HTR-8/SVneo (cell line): ENCODE results near the gene FAM50A.

ENCODE experiments used
- DNase-seq: peaks from one replicate; pipeline ENCODE4 v3.0.0; 2011; ENCODE audit warnings: low spot score, mixed read lengths; ENCODE audit not compliant: insufficient read length
- FAIRE-seq: peaks from 2 replicates; lab custom pipeline; 2011; peaks lifted over from hg19 to GRCh38; lab: Jason Lieb, UNC

The FAM50A gene

DNA sequence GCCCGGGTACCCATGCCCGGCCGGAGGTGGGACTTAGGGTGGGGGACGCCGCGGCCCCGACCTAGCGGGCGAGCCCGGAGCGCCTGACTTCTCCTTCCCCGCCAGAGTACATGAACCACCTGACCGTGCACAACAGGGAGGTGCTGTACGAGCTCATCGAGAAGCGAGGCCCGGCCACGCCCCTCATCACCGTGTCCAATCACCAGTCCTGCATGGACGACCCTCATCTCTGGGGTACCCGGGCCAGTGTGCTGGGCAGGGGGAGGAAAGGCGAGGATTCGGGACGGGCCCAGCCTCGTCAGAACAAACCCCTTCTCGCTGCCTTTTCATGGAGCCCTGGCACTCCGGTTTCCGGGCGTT is 32.0 kb upstream of the FAM50A start:
- FAIRE-seq, result no peak

DNA sequence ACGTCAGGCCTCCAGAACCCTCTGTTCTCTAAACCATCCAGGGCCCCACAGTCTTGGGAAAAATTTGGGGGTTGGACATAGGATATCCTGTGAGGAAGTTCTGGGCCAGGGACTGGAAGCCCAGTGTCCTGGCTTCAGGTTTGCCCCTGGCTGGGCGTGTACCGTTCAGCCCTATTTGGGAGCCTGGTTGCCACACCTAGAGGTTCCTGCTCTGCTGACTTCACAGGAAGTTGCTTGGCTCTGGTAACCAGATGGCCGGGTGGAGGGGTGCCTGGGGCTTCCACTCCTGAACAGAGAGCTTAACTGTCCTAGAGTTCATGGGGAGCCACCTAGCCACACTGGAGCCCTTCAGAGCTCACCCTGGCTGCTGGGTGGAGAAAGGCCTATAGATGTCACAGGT is 31.5 kb upstream of the FAM50A start:
- no peak for FAIRE-seq
- no peak for DNase-seq

More for the DNA sequence above, 32.0 kb upstream of the FAM50A start:
- DNase-seq, result peak; percentile 45

DNA sequence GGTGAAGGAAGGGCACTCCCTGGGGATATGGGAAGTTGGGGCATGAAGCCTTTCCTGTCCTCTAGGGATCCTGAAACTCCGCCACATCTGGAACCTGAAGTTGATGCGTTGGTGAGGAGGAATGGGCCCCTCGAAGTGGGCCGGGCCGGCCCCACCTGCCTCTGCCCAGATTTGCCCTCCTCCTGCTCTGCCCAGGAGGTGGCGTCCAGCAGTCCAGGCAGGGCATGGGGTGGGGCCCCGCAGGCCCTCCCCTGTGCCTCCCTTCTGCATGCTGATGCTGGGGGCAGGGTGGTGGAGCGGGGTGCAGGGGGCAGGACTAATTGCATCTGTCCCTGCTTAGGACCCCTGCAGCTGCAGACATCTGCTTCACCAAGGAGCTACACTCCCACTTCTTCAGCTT is 30.8 kb upstream of the FAM50A start:
- DNase-seq, result no peak
- no peak for FAIRE-seq

DNA sequence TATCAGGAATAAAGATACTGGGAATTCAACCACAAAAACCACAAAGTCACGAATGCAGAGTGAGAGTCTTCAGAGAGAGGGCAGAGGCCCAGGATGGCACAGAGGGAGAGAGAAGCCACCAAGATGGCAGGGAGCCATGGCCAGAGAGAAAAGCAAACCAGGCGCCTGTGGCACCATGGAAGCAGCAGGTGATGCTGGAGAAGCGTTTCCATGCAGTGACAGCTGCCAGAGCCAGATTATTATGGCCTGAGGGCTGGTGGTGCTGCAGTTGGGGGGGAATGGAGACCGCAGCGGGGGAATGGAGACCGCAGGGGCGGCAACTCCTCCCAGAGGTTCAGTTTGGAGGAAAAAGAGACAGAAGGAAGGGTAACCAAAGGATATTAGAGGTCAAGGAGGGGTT is 26.8 kb upstream of the FAM50A start:
- DNase-seq (no peak), FAIRE-seq (no peak)

DNA sequence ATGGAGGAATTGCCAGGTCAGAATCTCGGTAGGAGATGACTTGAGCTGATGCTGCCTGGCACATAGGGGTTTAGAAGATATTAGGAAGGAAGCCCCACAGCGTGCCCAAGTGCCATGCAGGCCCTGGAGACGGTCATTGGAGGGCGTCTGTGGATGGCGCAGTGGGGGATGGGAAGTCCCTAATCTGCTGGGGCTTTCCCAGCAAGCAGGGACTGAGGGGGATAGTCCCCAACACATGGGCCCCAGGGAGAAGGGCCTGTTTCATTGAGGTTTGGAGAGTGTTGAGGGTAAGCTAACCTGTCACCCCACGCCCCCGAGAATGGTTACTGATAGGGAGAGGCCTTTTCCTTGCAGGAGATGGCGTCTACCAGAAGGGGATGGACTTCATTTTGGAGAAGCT is 24.8 kb upstream of the FAM50A start:
- FAIRE-seq, result no peak

DNA sequence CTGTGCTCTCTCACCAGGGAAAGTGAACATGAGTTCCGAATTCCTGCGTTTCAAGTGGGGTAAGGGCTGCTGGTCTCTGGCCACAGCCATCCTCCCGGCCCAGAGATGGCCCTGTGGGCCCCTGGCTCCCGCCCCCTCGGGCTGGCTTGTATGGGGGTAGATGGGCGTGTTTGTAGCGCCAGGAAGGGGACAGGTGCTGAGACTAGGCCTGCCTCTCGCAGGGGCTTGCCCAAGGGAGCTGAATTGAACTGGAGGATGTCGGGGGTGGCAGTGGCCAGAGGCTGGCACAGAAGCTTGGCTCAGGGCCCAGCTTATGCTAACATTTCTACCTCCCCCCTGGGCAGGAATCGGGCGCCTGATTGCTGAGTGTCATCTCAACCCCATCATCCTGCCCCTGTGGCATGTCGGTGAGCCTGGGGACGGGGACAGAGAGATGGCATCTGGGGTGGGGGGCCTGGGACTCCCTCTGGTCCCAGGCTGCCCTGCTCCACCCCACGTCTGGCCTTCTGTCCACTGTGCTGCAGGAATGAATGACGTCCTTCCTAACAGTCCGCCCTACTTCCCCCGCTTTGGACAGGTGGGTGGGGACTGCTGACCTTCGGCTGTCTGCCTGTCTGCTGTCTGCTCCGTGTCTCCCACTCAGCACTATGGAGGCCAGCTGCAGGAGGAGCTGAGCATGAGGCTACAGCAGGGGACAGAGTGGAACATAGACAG is 24.1 kb upstream of the FAM50A start:
- FAIRE-seq (no peak), DNase-seq (no peak)

More for the DNA sequence above, 24.8 kb upstream of the FAM50A start:
- no peak for DNase-seq

DNA sequence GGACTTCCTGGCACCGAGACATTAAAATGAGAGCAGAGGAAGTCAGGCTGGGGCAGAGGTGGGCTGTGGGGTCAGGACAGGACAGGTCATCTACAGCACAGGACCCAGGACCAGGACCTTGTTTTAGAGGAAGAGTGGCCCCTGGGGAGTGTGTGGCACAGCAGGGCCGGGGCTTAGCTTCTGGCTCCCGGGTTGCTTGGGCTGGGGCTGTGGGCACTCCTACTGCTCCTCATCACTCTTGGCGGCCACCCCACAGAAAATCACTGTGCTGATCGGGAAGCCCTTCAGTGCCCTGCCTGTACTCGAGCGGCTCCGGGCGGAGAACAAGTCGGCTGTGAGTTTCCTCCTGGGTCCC is 23.6 kb upstream of the FAM50A start:
- DNase-seq (no peak), FAIRE-seq (no peak)

DNA sequence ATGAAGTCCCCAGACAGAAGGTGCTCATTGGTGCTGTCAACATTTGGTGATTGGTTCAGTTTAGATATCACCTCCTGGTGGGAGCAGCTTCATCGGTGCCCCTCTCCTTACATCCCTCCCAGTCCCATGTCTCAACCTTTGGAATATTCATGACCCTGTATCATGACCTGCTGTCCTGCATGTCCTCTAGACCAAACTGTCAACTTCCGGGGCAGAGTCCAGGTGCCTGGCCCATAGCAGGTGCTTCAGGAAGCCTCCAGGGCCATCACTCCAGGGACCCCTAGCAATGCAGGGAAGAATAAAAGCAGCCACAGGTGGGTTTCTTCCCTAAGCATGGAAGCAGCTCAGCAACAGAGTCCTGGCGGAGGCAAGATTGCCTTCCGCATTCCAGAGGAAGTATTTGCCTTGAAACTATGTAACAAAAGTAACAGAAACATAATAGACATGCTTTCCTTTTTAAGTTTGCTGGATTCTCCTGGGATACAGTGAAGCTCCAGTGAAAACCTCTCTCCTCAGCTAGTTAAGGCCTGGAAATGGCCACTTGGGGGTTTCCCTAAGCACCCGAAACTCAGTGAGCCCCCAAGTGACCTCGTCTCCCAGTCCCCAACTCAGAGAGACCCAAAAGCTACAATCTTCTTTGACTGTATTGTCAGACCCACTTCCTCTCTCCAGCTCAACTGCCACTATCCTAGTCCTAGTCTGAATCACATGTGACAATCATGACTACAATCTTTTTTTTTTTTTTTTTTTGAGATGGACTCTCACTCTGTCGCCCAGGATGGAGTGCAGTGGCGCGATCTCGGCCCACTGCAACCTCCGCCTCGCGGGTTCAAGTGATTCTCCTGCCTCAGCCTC is 16.8 kb upstream of the FAM50A start:
- FAIRE-seq (no peak), DNase-seq (no peak)

DNA sequence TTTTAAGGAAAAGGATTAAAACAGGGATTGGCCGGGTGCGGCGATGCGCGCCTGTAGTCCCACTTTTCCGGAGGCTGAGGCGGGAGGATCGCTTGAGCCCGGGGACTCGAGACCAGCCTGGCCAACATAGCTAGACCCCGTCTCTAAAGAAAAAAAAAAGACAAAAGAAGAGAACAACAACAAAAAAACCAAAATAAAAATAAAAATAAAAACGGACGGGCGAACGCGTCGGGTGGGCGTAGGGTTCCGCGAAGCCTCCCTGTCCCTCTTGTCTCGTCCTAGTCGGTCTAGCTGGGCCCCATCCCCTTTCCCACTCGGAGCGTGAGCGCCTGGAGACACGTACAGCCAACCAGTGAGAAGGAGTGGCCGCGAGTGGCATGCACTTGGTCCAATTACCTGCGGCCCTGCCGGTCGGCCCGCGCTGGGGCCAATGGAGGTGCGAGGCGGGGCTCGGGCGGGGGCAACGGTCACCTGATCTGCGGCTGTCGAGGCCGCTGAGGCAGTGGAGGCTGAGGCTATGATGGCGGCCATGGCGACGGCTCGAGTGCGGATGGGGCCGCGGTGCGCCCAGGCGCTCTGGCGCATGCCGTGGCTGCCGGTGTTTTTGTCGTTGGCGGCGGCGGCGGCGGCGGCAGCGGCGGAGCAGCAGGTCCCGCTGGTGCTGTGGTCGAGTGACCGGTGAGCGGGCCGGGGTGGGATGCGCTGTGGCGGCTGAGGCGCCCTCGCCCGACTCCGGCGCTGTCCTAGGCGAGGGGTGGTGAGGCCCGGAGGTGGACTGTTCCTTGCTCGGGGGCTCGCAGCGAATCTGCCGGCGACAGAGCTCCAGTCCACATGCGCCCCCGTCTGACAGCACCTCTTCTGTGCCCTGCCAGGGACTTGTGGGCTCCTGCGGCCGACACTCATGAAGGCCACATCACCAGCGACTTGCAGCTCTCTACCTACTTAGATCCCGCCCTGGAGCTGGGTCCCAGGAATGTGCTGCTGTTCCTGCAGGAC is 15.5 kb upstream of the FAM50A start, which contains the start of gene ATP6AP1:
Gene ATP6AP1 (plus strand): TSS at position 502 of the 996 bp plus-strand sequence. CDS start 16 bp downstream, at position 518.
- DNase-seq (peak; percentile 90), FAIRE-seq (peak; percentile 86)

DNA sequence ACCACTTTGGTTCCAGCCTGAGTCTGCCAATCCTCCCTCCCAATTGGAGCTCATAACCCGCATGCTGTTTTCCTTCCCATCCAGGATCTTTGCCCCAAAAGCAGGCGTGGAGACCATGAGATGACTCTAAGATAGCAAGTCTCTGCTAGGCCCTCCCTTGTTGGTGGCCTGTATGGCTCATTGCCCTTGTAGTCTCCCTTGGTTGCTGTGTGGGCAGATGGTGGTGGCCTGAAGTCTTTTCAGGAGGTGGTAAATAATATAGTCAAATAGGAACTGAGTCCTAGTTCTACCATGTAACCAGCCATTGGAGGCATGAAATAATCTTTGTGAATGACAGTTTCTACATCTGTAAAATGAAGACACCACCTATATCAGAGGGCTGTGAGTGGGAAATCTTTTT is 14.2 kb upstream of the FAM50A start:
- DNase-seq (no peak), FAIRE-seq (no peak)

DNA sequence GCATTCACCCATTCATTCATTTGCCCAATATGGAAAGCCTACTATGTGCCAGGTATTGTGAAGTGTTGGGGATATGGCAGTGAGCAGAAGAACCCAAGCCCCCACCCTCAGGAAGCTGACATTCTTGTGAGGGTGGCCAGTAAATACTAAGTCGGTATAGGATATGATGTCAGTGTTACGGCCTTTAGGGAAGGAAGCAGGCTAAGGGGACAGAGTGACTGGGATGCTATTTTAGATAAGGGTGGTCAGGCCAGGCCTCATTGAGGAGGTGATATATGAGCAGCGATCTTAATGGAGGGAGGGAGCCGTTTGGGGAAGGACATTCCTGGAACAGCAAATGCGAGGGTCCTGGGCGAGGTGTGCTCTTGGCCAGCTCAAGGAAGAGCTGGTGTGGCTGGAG is 13.5 kb upstream of the FAM50A start:
- no peak for FAIRE-seq

DNA sequence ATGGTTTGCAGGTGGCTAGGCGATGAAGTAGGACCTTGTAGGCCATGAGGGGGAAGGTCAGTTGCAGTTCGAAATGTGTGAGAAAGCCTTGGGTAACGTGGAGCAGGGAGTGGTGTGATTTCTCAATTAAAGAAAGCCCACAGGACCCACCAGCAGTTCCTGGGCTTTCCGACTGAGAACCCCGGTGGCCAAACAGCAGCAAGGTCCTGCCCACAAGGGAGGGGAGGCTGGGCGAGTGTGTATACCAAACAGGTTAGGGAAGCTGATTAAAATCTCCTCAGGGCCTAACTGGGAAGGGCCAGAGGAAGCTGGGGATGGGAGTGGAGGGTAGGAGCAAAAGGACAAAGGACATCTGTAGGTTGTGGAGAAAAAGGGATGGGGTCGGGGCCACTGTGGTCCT is 13.0 kb upstream of the FAM50A start:
- DNase-seq, result no peak
- no peak for FAIRE-seq

More for the DNA sequence above, 13.5 kb upstream of the FAM50A start:
- DNase-seq, result no peak

DNA sequence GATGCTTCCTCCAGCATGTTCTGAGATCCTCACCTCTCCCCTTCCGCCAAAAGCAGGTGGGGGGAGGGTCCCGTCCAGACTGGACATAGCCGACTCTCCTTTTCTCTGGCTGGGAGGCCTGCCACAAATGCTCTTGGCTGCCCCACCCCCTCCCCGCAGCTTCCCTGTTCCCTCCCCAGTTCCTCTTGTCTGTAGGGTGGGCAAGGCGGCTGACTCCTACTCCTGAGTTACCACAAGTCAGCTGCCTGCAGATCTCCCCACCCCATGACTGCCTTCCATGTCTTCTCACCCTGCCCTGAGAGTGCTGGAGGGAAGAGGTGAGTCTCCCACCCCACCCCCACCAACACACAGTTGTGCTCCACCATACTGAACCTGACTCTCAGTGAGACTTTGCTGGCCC is 12.6 kb upstream of the FAM50A start:
- FAIRE-seq, result no peak

DNA sequence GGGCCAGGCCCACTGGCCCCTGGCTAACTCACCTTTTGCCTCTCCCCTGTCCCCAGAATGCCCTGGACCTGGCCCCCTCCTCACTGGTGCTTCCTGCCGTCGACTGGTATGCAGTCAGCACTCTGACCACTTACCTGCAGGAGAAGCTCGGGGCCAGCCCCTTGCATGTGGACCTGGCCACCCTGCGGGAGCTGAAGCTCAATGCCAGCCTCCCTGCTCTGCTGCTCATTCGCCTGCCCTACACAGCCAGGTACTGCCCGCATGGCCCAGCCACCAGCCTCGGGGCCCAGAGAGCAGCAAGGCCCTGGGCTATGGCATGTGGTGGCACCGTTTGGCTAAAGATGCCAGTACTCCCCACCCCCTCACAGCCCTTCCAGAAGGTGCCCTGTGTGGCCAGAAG is 11.7 kb upstream of the FAM50A start:
- FAIRE-seq (no peak), DNase-seq (no peak)

More for the DNA sequence above, 12.6 kb upstream of the FAM50A start:
- no peak for DNase-seq

DNA sequence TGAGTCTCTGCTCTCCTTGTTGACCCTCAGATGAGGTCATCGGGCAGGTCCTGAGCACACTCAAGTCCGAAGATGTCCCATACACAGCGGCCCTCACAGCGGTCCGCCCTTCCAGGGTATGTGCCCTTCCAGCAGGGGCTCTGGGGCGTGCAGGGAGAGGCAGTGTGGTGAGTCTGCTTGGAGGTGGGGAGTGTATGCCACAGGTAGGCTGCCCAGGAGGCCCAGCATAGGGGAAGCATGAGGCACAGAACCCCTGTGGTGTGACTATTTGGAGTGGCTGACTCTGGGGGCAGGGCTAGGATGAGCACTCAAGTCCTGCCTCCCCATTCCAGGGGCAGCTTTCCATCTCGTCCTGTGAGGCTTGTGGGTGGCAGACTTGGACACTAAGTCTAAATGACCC is 10.3 kb upstream of the FAM50A start:
- no peak for DNase-seq
- FAIRE-seq, result no peak

DNA sequence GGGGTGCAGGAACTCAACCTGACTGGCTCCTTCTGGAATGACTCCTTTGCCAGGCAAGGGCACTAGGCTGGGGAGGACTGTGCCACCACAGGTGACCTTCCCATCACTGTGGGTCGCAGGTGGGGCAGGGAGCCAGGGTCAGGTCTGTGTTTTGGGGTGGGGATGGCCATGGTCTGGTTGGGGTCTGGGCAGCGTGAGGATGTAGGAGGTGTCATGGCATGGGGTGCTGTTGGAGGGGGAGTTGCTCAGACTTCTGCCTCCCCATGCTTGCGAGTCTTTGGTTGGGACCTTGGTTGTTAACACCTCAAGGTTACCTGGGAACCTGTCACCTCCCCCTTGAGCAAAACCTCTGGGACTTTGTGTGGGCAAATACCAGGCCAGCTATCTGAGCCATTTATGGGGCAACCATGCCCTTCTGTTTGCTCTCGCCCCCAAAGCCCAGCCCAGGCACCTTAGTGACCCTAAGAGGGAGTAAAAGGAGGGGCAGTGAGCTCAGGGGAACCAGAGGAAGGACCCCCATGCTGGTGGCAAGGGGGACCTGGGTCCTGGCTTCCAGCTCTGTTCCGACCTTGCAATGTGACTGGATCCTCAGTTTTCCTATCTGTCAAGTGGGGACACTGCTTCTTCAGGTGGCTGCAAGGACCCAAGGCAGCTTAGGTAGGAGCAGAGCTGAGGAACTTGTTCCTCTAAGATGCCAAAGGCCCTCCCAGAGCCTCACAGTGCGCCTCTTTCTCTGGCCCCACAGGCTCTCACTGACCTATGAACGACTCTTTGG is 9.4 kb upstream of the FAM50A start:
- no peak for FAIRE-seq
- no peak for DNase-seq

DNA sequence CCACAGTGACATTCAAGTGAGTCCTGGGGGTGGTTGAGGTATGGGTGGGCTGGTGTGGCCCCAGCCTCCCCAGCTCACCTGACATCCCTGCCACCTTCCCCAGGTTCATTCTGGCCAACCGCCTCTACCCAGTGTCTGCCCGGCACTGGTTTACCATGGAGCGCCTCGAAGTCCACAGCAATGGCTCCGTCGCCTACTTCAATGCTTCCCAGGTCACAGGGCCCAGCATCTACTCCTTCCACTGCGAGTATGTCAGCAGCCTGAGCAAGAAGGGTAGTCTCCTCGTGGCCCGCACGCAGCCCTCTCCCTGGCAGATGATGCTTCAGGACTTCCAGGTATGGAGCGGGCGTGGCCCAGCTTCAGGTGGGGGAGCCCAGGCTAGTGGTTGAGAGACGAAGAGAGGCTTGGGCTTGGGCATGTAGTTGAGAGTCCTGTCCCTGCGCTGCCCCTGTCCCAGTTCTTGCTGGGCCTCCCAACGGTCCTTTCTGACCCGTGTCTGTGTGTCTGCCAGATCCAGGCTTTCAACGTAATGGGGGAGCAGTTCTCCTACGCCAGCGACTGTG is 8.7 kb upstream of the FAM50A start:
- DNase-seq (no peak), FAIRE-seq (no peak)

DNA sequence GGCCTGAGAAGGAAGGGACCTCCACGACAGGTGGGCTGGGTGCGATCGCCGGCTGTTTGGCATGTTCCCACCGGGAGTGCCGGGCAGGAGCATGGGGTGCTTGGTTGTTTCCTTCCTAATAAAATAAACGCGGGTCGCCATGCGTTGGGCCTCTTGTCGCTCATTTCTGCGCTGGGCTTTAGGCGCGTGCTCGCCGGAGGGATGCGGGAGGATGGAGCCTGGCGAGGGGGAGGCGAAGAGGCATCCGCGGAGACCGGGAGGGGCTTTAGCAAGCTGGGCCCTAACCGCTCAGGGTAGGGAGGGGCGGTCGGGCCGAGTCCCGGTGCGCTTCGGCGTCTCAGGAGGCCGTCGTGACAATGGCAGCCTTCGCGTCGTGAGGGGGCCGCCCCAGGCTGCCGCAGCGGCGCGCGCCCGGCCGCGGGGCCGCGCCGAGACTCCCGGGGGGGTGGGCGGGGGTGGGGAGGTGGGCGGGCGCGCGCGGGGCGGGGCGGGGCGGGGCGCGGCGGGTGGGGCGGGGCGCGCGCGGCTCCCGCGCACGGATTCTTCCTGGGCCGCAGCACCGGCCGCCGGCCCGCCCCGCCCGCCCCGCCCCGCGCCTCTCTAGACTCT is 7.5 kb upstream of the FAM50A start:
- no peak for DNase-seq
- no peak for FAIRE-seq
